ENCODE data around the gene SULT1B1. TPM values are rescaled to one million over a fixed set of nuclear protein-coding genes. Genes with fewer than 3 reads are reported as not detected.

The SULT1B1 gene
- total and polyA plus RNA-seq, 2 of the 8 experiments (the other 6 are each of a cell fraction or from before 2014, with no cell fraction given), result not detected

Other genes with a start within 250 kb of the SULT1B1 start
- not detected in 2 replicates for gene UGT2A2, start 121.0 kb downstream of the SULT1B1 start, total RNA-seq (2021; fragmentation: NEBNext Ultra II Directional; extraction: Animal tissue kit (Norgen Biotek cat#: 25700))
- gene UGT2A2, start 121.0 kb downstream of the SULT1B1 start, polyA plus RNA-seq (2011; rRNA removed), result not detected in 2 replicates
- 0.19 TPM in 1 of 2 replicates, not detected in the other for gene UGT2A1, start 107.4 kb downstream of the SULT1B1 start, total RNA-seq (2021; fragmentation: NEBNext Ultra II Directional; extraction: Animal tissue kit (Norgen Biotek cat#: 25700))
- gene UGT2A1, start 107.4 kb downstream of the SULT1B1 start, polyA plus RNA-seq (2011; rRNA removed), result not detected in 2 replicates
- gene SULT1E1, start 99.5 kb upstream of the SULT1B1 start, total RNA-seq (2021; fragmentation: NEBNext Ultra II Directional; extraction: Animal tissue kit (Norgen Biotek cat#: 25700)), result not detected in 2 replicates
- gene SULT1E1, start 99.5 kb upstream of the SULT1B1 start, polyA plus RNA-seq (2011; rRNA removed), result not detected in 2 replicates
- gene CSN1S1, start 170.4 kb upstream of the SULT1B1 start, total RNA-seq (2021; fragmentation: NEBNext Ultra II Directional; extraction: Animal tissue kit (Norgen Biotek cat#: 25700)), result not detected in 2 replicates
- gene CSN1S1, start 170.4 kb upstream of the SULT1B1 start, polyA plus RNA-seq (2011; rRNA removed), result not detected in 2 replicates
- not detected in 2 replicates for gene CSN2, start 205.1 kb upstream of the SULT1B1 start, total RNA-seq (2021; fragmentation: NEBNext Ultra II Directional; extraction: Animal tissue kit (Norgen Biotek cat#: 25700))
- gene CSN2, start 205.1 kb upstream of the SULT1B1 start, polyA plus RNA-seq (2011; rRNA removed), result not detected in 2 replicates
- gene STATH, start 235.3 kb upstream of the SULT1B1 start, total RNA-seq (2021; fragmentation: NEBNext Ultra II Directional; extraction: Animal tissue kit (Norgen Biotek cat#: 25700)), result not detected in 2 replicates
- not detected in 2 replicates for gene STATH, start 235.3 kb upstream of the SULT1B1 start, polyA plus RNA-seq (2011; rRNA removed)